ENCODE results near the gene PLCH1.

Gene PLCH1

GRCh38 chr3:155416500-155417118 is 328.3 kb downstream of the PLCH1 start:
- Histone ChIP-seq H3K4me3 (replicated peaks; ENCODE audit: low read depth, low read length) (no peak overlapping the region), H3K27me3 (replicated peaks; ENCODE audit: control insufficient read depth, insufficient read depth, low read length) (no peaks in the 10 kb centered on the region), H3K36me3 (ENCODE audit: control insufficient read depth, insufficient read depth, low read length) (no peaks in the 10 kb centered on the region)
- TF ChIP-seq, protein P1, sequence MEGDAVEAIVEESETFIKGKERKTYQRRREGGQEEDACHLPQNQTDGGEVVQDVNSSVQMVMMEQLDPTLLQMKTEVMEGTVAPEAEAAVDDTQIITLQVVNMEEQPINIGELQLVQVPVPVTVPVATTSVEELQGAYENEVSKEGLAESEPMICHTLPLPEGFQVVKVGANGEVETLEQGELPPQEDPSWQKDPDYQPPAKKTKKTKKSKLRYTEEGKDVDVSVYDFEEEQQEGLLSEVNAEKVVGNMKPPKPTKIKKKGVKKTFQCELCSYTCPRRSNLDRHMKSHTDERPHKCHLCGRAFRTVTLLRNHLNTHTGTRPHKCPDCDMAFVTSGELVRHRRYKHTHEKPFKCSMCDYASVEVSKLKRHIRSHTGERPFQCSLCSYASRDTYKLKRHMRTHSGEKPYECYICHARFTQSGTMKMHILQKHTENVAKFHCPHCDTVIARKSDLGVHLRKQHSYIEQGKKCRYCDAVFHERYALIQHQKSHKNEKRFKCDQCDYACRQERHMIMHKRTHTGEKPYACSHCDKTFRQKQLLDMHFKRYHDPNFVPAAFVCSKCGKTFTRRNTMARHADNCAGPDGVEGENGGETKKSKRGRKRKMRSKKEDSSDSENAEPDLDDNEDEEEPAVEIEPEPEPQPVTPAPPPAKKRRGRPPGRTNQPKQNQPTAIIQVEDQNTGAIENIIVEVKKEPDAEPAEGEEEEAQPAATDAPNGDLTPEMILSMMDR (IDR thresholded peaks at IDR 0.05; ENCODE audit: insufficient read depth, low read length, poor library complexity, severe bottlenecking), result no peak
- DNase-seq (ENCODE audit: extremely low read depth, insufficient read length), result no peak

GRCh38 chr3:155412904-155413303 is 332.0 kb downstream of the PLCH1 start:
- DNase-seq (ENCODE audit: extremely low read depth, insufficient read length), result no peak
- H3K36me3 ChIP-seq (ENCODE audit: control insufficient read depth, insufficient read depth, low read length), result no peaks in the 10 kb centered on the region
- H3K27me3 ChIP-seq (replicated peaks; ENCODE audit: control insufficient read depth, insufficient read depth, low read length), result no peaks in the 10 kb centered on the region
- H3K4me3 ChIP-seq (replicated peaks; ENCODE audit: low read depth, low read length), result no peak overlapping the region
- TF ChIP-seq, protein P1 (IDR thresholded peaks at IDR 0.05; ENCODE audit: insufficient read depth, low read length, poor library complexity, severe bottlenecking), result no peak

- no peaks in the 10 kb centered on the region for H3K36me3 ChIP-seq (ENCODE audit: control insufficient read depth, insufficient read depth, low read length)
- no peak overlapping the region for H3K4me3 ChIP-seq (replicated peaks; ENCODE audit: low read depth, low read length)
- H3K27me3 ChIP-seq (replicated peaks; ENCODE audit: control insufficient read depth, insufficient read depth, low read length), result no peaks in the 10 kb centered on the region
- DNase-seq (ENCODE audit: extremely low read depth, insufficient read length), result no peak
- TF ChIP-seq, protein P1 (IDR thresholded peaks at IDR 0.05; ENCODE audit: insufficient read depth, low read length, poor library complexity, severe bottlenecking), result peak; percentile 14
These were observed 333.2 kb downstream of the PLCH1 start for GRCh38 chr3:155411500-155412223.

DNA sequence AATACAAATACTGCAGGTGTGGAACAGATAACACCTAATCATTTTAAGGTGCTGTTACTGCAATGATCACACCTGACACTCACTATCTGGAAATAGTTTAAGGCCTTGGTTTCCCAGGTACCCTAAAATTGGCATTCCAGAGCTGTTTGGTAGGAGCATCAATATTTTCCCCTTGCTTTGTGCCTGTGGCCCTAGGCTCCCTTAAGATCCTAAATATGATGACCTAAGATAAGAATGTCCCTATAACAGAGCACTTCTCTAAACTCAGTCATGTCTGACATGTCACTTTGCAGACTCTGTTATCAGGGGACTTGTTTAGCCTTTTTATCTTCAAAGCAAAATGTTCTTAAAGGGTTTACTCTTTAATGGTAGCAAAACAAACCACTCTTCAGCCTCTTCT is 335.5 kb downstream of the PLCH1 start:
- TF ChIP-seq, protein P1 (IDR thresholded peaks at IDR 0.05; ENCODE audit: insufficient read depth, low read length, poor library complexity, severe bottlenecking), result no peak
- Histone ChIP-seq H3K27me3 (replicated peaks; ENCODE audit: control insufficient read depth, insufficient read depth, low read length) (no peaks in the 10 kb centered on the region), H3K36me3 (ENCODE audit: control insufficient read depth, insufficient read depth, low read length) (no peaks in the 10 kb centered on the region), H3K4me3 (replicated peaks; ENCODE audit: low read depth, low read length) (no peak overlapping the region)
- no peak for DNase-seq (ENCODE audit: extremely low read depth, insufficient read length)

GRCh38 chr3:155407971-155408370 is 336.9 kb downstream of the PLCH1 start:
- no peak for DNase-seq (ENCODE audit: extremely low read depth, insufficient read length)
- TF ChIP-seq, protein P1 (IDR thresholded peaks at IDR 0.05; ENCODE audit: insufficient read depth, low read length, poor library complexity, severe bottlenecking), result no peak

More at GRCh38 chr3:155407971-155408370, 336.9 kb downstream of the PLCH1 start:
- H3K27me3 ChIP-seq (replicated peaks; ENCODE audit: control insufficient read depth, insufficient read depth, low read length), result no peaks in the 10 kb centered on the region
- no peaks in the 10 kb centered on the region for H3K36me3 ChIP-seq (ENCODE audit: control insufficient read depth, insufficient read depth, low read length)
- no peak overlapping the region for H3K4me3 ChIP-seq (replicated peaks; ENCODE audit: low read depth, low read length)
